Measurements from ENCODE around the gene TNFSF9. TPM values are rescaled to one million over a fixed set of nuclear protein-coding genes. Genes with fewer than 3 reads are reported as not detected.

Gene TNFSF9
- total RNA-seq, 4 donors from 2014 or later: 0.66 to 1.3 (median 1.2) TPM; not detected in 1

GRCh38 chr19:6532244-6532999 lies 1.6 kb downstream of the TNFSF9 start:
- Histone ChIP-seq H3K4me1 (peaks cover 0 to 48% (median 32%) of the 10 kb centered on the region in 4 donors), H3K27me3 (peaks cover 0 to 31% of the 10 kb centered on the region in 2 donors), H3K9me3 (no peaks in the 10 kb centered on the region), H3K36me3 (peaks cover 0 to 13% (median 0%) of the 10 kb centered on the region in 3 donors), H3K27ac (peak overlapping the region in 1 of 4 donors; percentile 26), H3K4me3 (peak overlapping the region in 2 of 4 donors; percentile 53 to 62)
- DNase-seq (ENCODE audit: low spot score in 2 of 2): no peak
- no peak for TF ChIP-seq EP300 (IDR thresholded peaks at IDR 0.05)
- TF ChIP-seq, protein P1, sequence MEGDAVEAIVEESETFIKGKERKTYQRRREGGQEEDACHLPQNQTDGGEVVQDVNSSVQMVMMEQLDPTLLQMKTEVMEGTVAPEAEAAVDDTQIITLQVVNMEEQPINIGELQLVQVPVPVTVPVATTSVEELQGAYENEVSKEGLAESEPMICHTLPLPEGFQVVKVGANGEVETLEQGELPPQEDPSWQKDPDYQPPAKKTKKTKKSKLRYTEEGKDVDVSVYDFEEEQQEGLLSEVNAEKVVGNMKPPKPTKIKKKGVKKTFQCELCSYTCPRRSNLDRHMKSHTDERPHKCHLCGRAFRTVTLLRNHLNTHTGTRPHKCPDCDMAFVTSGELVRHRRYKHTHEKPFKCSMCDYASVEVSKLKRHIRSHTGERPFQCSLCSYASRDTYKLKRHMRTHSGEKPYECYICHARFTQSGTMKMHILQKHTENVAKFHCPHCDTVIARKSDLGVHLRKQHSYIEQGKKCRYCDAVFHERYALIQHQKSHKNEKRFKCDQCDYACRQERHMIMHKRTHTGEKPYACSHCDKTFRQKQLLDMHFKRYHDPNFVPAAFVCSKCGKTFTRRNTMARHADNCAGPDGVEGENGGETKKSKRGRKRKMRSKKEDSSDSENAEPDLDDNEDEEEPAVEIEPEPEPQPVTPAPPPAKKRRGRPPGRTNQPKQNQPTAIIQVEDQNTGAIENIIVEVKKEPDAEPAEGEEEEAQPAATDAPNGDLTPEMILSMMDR (IDR thresholded peaks at IDR 0.05): no peak
- TF ChIP-seq POLR2A (IDR thresholded peaks at IDR 0.05): no peak
- 28 to 32% methylated on average over 29 to 31 of the region's 31 CpGs for WGBS, 2 donors

DNA sequence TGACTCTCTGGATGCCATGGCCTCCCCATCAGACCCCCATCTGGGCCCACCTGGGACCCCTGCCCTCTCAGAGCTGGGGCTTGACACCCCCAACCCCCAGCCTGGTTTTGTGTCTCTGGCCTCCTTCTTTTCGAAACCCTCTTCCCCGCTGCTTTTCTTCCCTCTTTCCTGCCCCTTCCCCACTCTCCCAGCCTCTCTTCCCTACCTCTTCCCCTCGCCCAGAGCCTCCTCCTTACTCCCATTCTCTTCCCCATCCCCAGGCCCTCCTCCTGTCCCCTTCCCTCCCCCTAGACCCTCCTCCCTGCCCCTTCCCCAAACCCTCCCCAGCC lies 2.1 kb downstream of the TNFSF9 start:
- Histone ChIP-seq H3K27ac (peak overlapping the region in 1 of 4 donors; percentile 26), H3K4me1 (peaks cover 0 to 48% (median 32%) of the 10 kb centered on the region in 4 donors), H3K36me3 (peaks cover 0 to 13% (median 0%) of the 10 kb centered on the region in 3 donors), H3K27me3 (peaks cover 0 to 31% of the 10 kb centered on the region in 2 donors), H3K9me3 (no peaks in the 10 kb centered on the region), H3K4me3 (no peak overlapping the region)
- TF ChIP-seq, protein P1 (IDR thresholded peaks at IDR 0.05): no peak
- no peak for TF ChIP-seq POLR2A (IDR thresholded peaks at IDR 0.05)
- no peak for TF ChIP-seq EP300 (IDR thresholded peaks at IDR 0.05)
- WGBS, 2 donors: 49 to 52% methylated on average over 3 of the region's 3 CpGs
- no peak for DNase-seq (ENCODE audit: low spot score in 2 of 2)

DNA sequence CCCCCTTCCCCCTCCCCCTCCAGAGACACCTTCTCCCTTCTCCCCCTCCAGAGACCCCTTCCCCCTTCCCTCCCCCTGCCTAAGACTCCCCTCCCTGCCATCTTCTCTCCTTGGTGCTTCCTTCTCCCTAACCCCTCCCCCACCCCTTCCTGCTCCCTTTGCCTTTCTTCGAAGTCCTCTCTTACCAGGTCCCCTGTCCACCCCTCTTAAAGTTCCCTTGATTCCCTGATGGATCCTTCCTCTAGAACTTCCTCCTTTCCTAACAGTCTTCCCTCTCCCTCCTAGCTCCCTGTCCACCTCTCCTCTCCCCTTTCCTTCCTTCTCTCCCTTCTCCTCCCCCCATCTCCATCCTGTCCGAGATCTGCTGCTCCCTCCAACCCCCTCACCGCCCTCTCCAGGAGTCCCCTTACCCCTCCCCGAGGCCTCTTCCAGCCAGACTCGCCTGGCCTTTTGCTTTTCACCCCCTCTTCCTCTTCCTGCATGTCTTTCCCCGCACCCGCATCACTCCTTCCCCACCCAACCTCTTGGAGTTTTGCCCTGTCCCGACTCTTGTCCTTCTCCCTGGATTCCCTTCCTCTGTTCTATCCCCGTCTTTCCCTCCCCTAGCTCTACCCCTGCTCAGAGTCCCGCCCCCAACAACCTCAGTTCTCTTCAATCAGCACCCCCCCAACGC lies 3.1 kb downstream of the TNFSF9 start:
- Histone ChIP-seq H3K36me3 (peaks cover 0 to 13% (median 0%) of the 10 kb centered on the region in 3 donors), H3K4me1 (peaks cover 0 to 38% (median 27%) of the 10 kb centered on the region in 4 donors), H3K27me3 (peaks cover 0 to 31% of the 10 kb centered on the region in 2 donors), H3K4me3 (no peak overlapping the region), H3K27ac (no peak overlapping the region), H3K9me3 (no peaks in the 10 kb centered on the region)
- DNase-seq (ENCODE audit: low spot score in 2 of 2): no peak
- 20 to 31% methylated on average over 10 to 11 of the region's 11 CpGs for WGBS, 2 donors
- TF ChIP-seq EP300 (IDR thresholded peaks at IDR 0.05) (no peak), POLR2A (IDR thresholded peaks at IDR 0.05) (no peak)
- TF ChIP-seq, protein P1 (IDR thresholded peaks at IDR 0.05): no peak

DNA sequence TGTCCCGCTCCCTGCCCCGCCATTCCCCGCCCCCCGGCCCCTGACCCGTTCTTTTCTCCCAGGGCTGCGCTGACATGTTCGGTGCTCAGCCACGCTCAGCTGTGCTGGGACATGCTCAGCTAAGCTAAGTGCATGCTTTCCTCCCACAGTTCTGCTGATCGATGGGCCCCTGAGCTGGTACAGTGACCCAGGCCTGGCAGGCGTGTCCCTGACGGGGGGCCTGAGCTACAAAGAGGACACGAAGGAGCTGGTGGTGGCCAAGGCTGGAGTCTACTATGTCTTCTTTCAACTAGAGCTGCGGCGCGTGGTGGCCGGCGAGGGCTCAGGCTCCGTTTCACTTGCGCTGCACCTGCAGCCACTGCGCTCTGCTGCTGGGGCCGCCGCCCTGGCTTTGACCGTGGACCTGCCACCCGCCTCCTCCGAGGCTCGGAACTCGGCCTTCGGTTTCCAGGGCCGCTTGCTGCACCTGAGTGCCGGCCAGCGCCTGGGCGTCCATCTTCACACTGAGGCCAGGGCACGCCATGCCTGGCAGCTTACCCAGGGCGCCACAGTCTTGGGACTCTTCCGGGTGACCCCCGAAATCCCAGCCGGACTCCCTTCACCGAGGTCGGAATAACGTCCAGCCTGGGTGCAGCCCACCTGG lies 3.7 kb downstream of the TNFSF9 start:
- Histone ChIP-seq H3K4me3 (no peak overlapping the region), H3K9me3 (no peaks in the 10 kb centered on the region), H3K4me1 (peaks cover 0 to 32% (median 21%) of the 10 kb centered on the region in 4 donors), H3K27me3 (peaks cover 0 to 31% of the 10 kb centered on the region in 2 donors), H3K27ac (no peak overlapping the region), H3K36me3 (peaks cover 0 to 13% (median 0%) of the 10 kb centered on the region in 3 donors)
- TF ChIP-seq POLR2A (IDR thresholded peaks at IDR 0.05) (no peak), EP300 (IDR thresholded peaks at IDR 0.05) (no peak)
- TF ChIP-seq, protein P1 (IDR thresholded peaks at IDR 0.05): no peak
- DNase-seq (ENCODE audit: low spot score in 2 of 2): no peak
- WGBS, 2 donors: 61 to 74% methylated on average over 17 to 40 of the region's 40 CpGs
